Caco-2 (cell line): ENCODE results near the gene HDAC4. TPM values are rescaled to one million over a fixed set of nuclear protein-coding genes. Genes with fewer than 3 reads are reported as not detected.

ENCODE experiments used
- BruUV-seq: library from RNA; stranded (reverse); fragments of 400-500 nt; replicated peaks from 2 replicates; lab custom pipeline; 2021; lab: Mats Ljungman, UMichigan
- CTCF ChIA-PET: fragments of 300-600 bp; sonication (Branson Sonifier 250); formaldehyde crosslinking; loops from one replicate; lab custom pipeline; 2022; ENCODE audit warnings: antibody characterized with exemption; lab: Charles Lee
- POLR2A ChIA-PET: fragments of 300-600 bp; sonication (Branson Sonifier 250); formaldehyde crosslinking; loops from one replicate; lab custom pipeline; 2022; ENCODE audit warnings: antibody characterized with exemption; lab: Charles Lee
- DNase-seq, 2 experiments: peaks; one replicate each; pipeline versions ENCODE4 v3.0.0 to v3.0.0-alpha.2; 2020 to 2022
- H3K27me3 ChIP-seq: replicated peaks from 2 replicates; pipeline ENCODE4 v1.6.0; 2011; ENCODE audit warnings: low read length; ENCODE audit not compliant: control insufficient read depth, insufficient read depth
- H3K36me3 ChIP-seq: 2 replicates; pipeline ENCODE4 v1.5.1; 2011; ENCODE audit warnings: low read length; ENCODE audit not compliant: control insufficient read depth, insufficient read depth
- H3K4me1 ChIP-seq: fragments of 250-450 bp; sonication (Bioruptor Pico); 2 replicates; pipeline ENCODE4 v1.5.1; 2020; ENCODE audit warnings: mild to moderate bottlenecking
- H3K4me3 ChIP-seq: 2 replicates; pipeline ENCODE4 v1.5.1; 2011; ENCODE audit warnings: low read depth, mild to moderate bottlenecking, control low read depth, low read length
- H3K9me3 ChIP-seq: fragments of 250-450 bp; sonication (Bioruptor Pico); 2 replicates; pipeline ENCODE4 v1.5.1; 2020; ENCODE audit warnings: mild to moderate bottlenecking, moderate library complexity
- H3K27ac Mint-ChIP-seq: one replicate; pipeline ENCODE4 v1.8.0; 2022; ENCODE audit warnings: mixed read lengths; ENCODE audit not compliant: unreplicated experiment
- H3K27me3 Mint-ChIP-seq: one replicate; pipeline ENCODE4 v1.8.0; 2022; ENCODE audit warnings: mixed read lengths; ENCODE audit not compliant: insufficient read depth, unreplicated experiment
- H3K36me3 Mint-ChIP-seq: one replicate; pipeline ENCODE4 v1.8.0; 2022; ENCODE audit warnings: mild to moderate bottlenecking, mixed read lengths; ENCODE audit not compliant: insufficient read depth, unreplicated experiment
- H3K4me1 Mint-ChIP-seq: one replicate; pipeline ENCODE4 v1.8.0; 2022; ENCODE audit warnings: low read depth, mixed read lengths; ENCODE audit not compliant: unreplicated experiment
- H3K4me3 Mint-ChIP-seq: one replicate; pipeline ENCODE4 v1.8.0; 2022; ENCODE audit warnings: mild to moderate bottlenecking, moderate library complexity, mixed read lengths; ENCODE audit not compliant: unreplicated experiment
- H3K9me3 Mint-ChIP-seq: one replicate; pipeline ENCODE4 v1.8.0; 2022; ENCODE audit warnings: mixed read lengths; ENCODE audit not compliant: unreplicated experiment
- CTCF ChIP-seq, 2 experiments: fragments of 200-600 bp in 1 of 2; IDR thresholded peaks; 1 replicate in 1 of 2; 2 replicates in 1 of 2; pipeline versions ENCODE4 v1.5.1 to v1.8.0; 2011 to 2022; ENCODE audit warnings: antibody characterized with exemption in 1 of 2, control low read depth in 1 of 2, inconsistent platforms in 1 of 2, low read depth in 1 of 2, low read length in 1 of 2, mild to moderate bottlenecking in 1 of 2, moderate library complexity in 1 of 2; ENCODE audit not compliant: insufficient read depth in 1 of 2, severe bottlenecking in 1 of 2, unreplicated experiment in 1 of 2
- intact Hi-C: fragments of 100-400 bp; cut with micrococcal nuclease; formaldehyde crosslinking; loops from one replicate; pipeline ENCODE4 v1.10.0; 2022; ENCODE audit not compliant: unreplicated experiment
- total RNA-seq: library from RNA; stranded (reverse); gene quantifications from 2 replicates; pipeline ENCODE4 v1.2.3, GENCODE V29; 2022

HDAC4 gene
- total RNA-seq, 1 experiment from 2014 or later = 15.5 TPM

- Histone ChIP-seq H3K27me3 (no peaks in the 10 kb centered on the region), H3K9me3 (no peaks in the 10 kb centered on the region), H3K36me3 (no peaks in the 10 kb centered on the region), H3K4me3 (no peak overlapping the region), H3K4me1 (no peaks in the 10 kb centered on the region)
- DNase-seq = no peak
- H3K27ac Mint-ChIP-seq = no peak overlapping the region
- CTCF ChIA-PET = no interaction called here
- H3K9me3 Mint-ChIP-seq = no peaks in the 10 kb centered on the region
- intact Hi-C loops = no loop called here
- TF ChIP-seq CTCF (IDR thresholded peaks at IDR 0.05; ENCODE audit: insufficient read depth in 1 of 2, low read depth in 1 of 2, low read length in 1 of 2, severe bottlenecking in 1 of 2, unreplicated experiment in 1 of 2) = no peak
- POLR2A ChIA-PET = no interaction called here
- H3K27me3 Mint-ChIP-seq = peaks cover 3% of the 10 kb centered on the region
- H3K4me3 Mint-ChIP-seq = no peak overlapping the region
- H3K4me1 Mint-ChIP-seq = no peaks in the 10 kb centered on the region
- BruUV-seq = no TSS peak
- H3K36me3 Mint-ChIP-seq = no peaks in the 10 kb centered on the region
These were observed 24.8 kb upstream of the HDAC4 start for GRCh38 chr2:239425631-239426030.

GRCh38 chr2:239424337-239425045, 23.7 kb upstream of the HDAC4 start:
- no peaks in the 10 kb centered on the region for H3K27me3 ChIP-seq
- Mint-ChIP-seq H3K4me1 (no peaks in the 10 kb centered on the region), H3K27ac (no peak overlapping the region), H3K36me3 (no peaks in the 10 kb centered on the region), H3K9me3 (no peaks in the 10 kb centered on the region), H3K4me3 (no peak overlapping the region), H3K27me3 (peaks cover 7% of the 10 kb centered on the region)
- no TSS peak for BruUV-seq
- no peak for TF ChIP-seq CTCF (IDR thresholded peaks at IDR 0.05; ENCODE audit: insufficient read depth in 1 of 2, low read depth in 1 of 2, low read length in 1 of 2, severe bottlenecking in 1 of 2, unreplicated experiment in 1 of 2)
- POLR2A ChIA-PET = no interaction called here
- no peaks in the 10 kb centered on the region for H3K9me3 ChIP-seq
- no peaks in the 10 kb centered on the region for H3K4me1 ChIP-seq
- CTCF ChIA-PET = no interaction called here
- H3K36me3 ChIP-seq = no peaks in the 10 kb centered on the region
- H3K4me3 ChIP-seq = no peak overlapping the region
- DNase-seq = no peak
- intact Hi-C loops = no loop called here

- Mint-ChIP-seq H3K4me3 (no peak overlapping the region), H3K4me1 (no peaks in the 10 kb centered on the region), H3K27me3 (peaks cover 7% of the 10 kb centered on the region), H3K36me3 (no peaks in the 10 kb centered on the region), H3K27ac (no peak overlapping the region), H3K9me3 (no peaks in the 10 kb centered on the region)
- Histone ChIP-seq H3K27me3 (no peaks in the 10 kb centered on the region), H3K36me3 (no peaks in the 10 kb centered on the region), H3K9me3 (no peaks in the 10 kb centered on the region), H3K4me1 (no peaks in the 10 kb centered on the region), H3K4me3 (no peak overlapping the region)
- no TSS peak for BruUV-seq
- ChIA-PET CTCF (no interaction called here), POLR2A (no interaction called here)
- intact Hi-C loops = no loop called here
- no peak for TF ChIP-seq CTCF (IDR thresholded peaks at IDR 0.05; ENCODE audit: insufficient read depth in 1 of 2, low read depth in 1 of 2, low read length in 1 of 2, severe bottlenecking in 1 of 2, unreplicated experiment in 1 of 2)
- DNase-seq = no peak
These were observed 22.7 kb upstream of the HDAC4 start for GRCh38 chr2:239423551-239423950.
